Keratinocyte (primary cell): ENCODE measurements around the gene MMP3. TPM values are rescaled to one million over a fixed set of nuclear protein-coding genes. Genes with fewer than 3 reads are reported as not detected.
A peak's percentile ranks its signal among the peaks of the same experiment; 100 is the strongest.

Experiments
- DNase-seq: peaks from one replicate; pipeline ENCODE4 v3.0.0-alpha.2; 2011; ENCODE audit warnings: low read depth, missing footprints, low spot score
- FAIRE-seq: peaks from 2 replicates; lab custom pipeline; 2011; peaks lifted over from hg19 to GRCh38; lab: Jason Lieb, UNC
- H2AFZ ChIP-seq: 2 replicates; pipeline ENCODE4 v1.6.0; 2012; ENCODE audit warnings: low read length, control low read depth, inconsistent platforms; ENCODE audit not compliant: control insufficient read depth
- H3K27ac ChIP-seq: 2 replicates; pipeline ENCODE4 v1.5.1; 2011; ENCODE audit warnings: low read length; ENCODE audit not compliant: control insufficient read depth, insufficient read depth
- H3K27me3 ChIP-seq: 3 replicates; pipeline ENCODE4 v1.6.0; 2011; ENCODE audit warnings: low read length; ENCODE audit not compliant: control insufficient read depth, insufficient read depth; ENCODE audit errors: extremely low read depth
- H3K36me3 ChIP-seq, 2 experiments: 2 replicates in 1 of 2; 3 replicates in 1 of 2; pipeline ENCODE4 v1.5.1; 2011; ENCODE audit warnings: low read length in 2 of 2, mild to moderate bottlenecking in 1 of 2; ENCODE audit not compliant: control insufficient read depth in 2 of 2, insufficient read depth in 2 of 2; ENCODE audit errors: extremely low read depth in 1 of 2
- H3K4me1 ChIP-seq: 3 replicates; pipeline ENCODE4 v1.5.1; 2011; ENCODE audit warnings: low read length; ENCODE audit not compliant: control insufficient read depth, insufficient read depth; ENCODE audit errors: extremely low read depth
- H3K4me2 ChIP-seq: 3 replicates; pipeline ENCODE4 v1.6.0; 2011; ENCODE audit warnings: low read depth, low read length; ENCODE audit not compliant: control insufficient read depth, insufficient read depth; ENCODE audit errors: extremely low read depth
- H3K4me3 ChIP-seq, 3 experiments: fragments of 200-600 bp in 1 of 3; sonication (generic) in 1 of 3; 2 replicates in 2 of 3; 3 replicates in 1 of 3; pipeline ENCODE4 v1.5.1; 2011 to 2016; ENCODE audit warnings: low read length in 3 of 3, mild to moderate bottlenecking in 3 of 3, control low read depth in 2 of 3, inconsistent platforms in 1 of 3, low read depth in 1 of 3, mixed read lengths in 1 of 3, mixed run types in 1 of 3, moderate library complexity in 1 of 3; ENCODE audit not compliant: control insufficient read depth in 2 of 3, insufficient read depth in 2 of 3; ENCODE audit errors: extremely low read depth in 1 of 3
- H3K79me2 ChIP-seq: 2 replicates; pipeline ENCODE4 v1.6.0; 2012; ENCODE audit warnings: low read length; ENCODE audit not compliant: control insufficient read depth, insufficient read depth
- H3K9ac ChIP-seq: 3 replicates; pipeline ENCODE4 v1.6.0; 2011; ENCODE audit warnings: low read length; ENCODE audit not compliant: control insufficient read depth, insufficient read depth; ENCODE audit errors: extremely low read depth
- H3K9me1 ChIP-seq: 3 replicates; pipeline ENCODE4 v1.6.0; 2011; ENCODE audit warnings: low read length; ENCODE audit not compliant: control insufficient read depth, insufficient read depth; ENCODE audit errors: extremely low read depth
- H3K9me3 ChIP-seq: 2 replicates; pipeline ENCODE4 v1.5.1; 2012; ENCODE audit warnings: low read depth, low read length; ENCODE audit not compliant: control insufficient read depth
- H4K20me1 ChIP-seq: 3 replicates; pipeline ENCODE4 v1.6.0; 2011; ENCODE audit warnings: low read length; ENCODE audit not compliant: control insufficient read depth, insufficient read depth; ENCODE audit errors: extremely low read depth
- EZH2 ChIP-seq: IDR thresholded peaks from one replicate; pipeline ENCODE4 v1.6.1; 2012; ENCODE audit warnings: inconsistent platforms, mild to moderate bottlenecking, low read length, moderate library complexity
- dilution Hi-C: fragments of 300-500 bp; cut with MboI; formaldehyde crosslinking; loops from one replicate; pipeline ENCODE4 v1.7.0; 2020; ENCODE audit warnings: low sequenced_read_pairs; ENCODE audit not compliant: extremely low pct_ligation_motif_present
- polyA plus RNA-seq, 5 experiments: library from polyadenylated mRNA; depleted of rRNA in 3 of 5; stranded (reverse) in 3 of 5; stranded (forward) in 1 of 5; unstranded in 1 of 5; fragments of >200 nt; gene quantifications; 1 replicate in 1 of 5; 2 replicates in 3 of 5; 3 replicates in 1 of 5; pipeline versions ENCODE4 v1.2.1 to v1.2.3, GENCODE V29; 2011 to 2012; ENCODE audit warnings: missing spikeins in 2 of 5, low read depth in 1 of 5, low replicate concordance in 1 of 5
- TF ChIP-seq, protein P1 (sequence below), 3 experiments: IDR thresholded peaks in 1 of 3; conservative IDR thresholded peaks in 1 of 3; optimal IDR thresholded peaks in 1 of 3; 2 replicates in 2 of 3; 3 replicates in 1 of 3; pipeline versions ENCODE3 to v1.5.1; 2011; ENCODE audit warnings: low read length in 3 of 3, mild to moderate bottlenecking in 3 of 3, moderate library complexity in 2 of 3, control low read depth in 1 of 3, inconsistent platforms in 1 of 3; ENCODE audit not compliant: insufficient read depth in 2 of 3; ENCODE audit errors: extremely low read depth in 1 of 3

The MMP3 gene
- polyA plus RNA-seq, 1 donor (not counting 4 experiments of a cell fraction or from before 2014, with no cell fraction given) = 8.3 TPM

DNA sequence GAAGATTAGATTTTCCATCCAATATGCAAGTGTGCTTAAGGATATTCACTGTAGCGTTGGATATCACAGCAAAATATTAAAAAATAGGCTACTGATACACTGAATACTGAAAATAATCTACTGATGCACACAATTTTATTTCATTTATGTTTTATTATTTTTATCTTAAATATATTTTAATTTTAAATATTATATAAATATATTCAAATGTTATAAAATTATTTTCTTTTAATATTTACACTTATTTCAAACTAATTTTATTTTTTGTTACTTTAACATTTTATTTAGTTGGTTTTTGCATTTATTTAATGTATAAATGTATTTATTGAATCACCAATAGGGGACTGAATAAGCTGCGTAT, 12.3 kb downstream of the MMP3 start:
- no peak overlapping the region for H2AFZ ChIP-seq

DNA sequence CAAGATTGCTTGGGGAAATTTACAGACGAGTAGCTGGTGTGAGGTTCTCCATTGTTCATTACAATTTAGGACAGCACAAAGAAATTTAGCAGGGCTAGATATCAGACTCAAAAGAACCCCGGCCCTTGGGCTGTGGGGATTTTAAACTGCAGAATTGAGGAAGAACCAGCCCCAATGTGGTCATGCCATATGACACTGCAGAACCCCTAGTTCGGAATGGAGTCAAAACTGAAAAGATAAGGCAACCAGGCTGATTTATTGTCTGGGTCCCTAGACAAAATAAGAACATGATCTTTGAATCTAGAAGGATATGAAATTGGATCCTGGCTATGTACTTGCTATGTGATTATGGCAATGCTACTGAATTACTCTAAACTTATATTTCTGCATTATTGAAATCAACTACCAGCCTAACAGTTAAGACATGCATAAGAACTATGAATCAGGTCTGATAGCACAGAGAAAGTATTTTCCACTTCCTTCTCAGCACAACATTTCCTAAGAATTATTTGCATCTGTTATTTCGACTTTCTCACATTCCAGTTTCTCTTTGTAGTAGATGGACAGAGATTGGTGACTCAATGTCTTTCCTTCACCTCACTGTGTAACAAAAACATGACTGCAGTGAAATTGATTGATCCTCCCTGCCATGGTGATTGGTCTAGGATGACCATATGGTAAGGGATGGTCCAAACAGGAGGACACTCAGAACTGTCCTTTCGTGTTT, 13.2 kb downstream of the MMP3 start:
- Histone ChIP-seq H2AFZ (peak overlapping the region; percentile 30), H3K27ac (peak overlapping the region; percentile 23), H4K20me1 (no peaks in the 10 kb centered on the region), H3K79me2 (no peaks in the 10 kb centered on the region), H3K4me3 (no peak overlapping the region), H3K4me2 (peak overlapping the region; percentile 56), H3K27me3 (no peaks in the 10 kb centered on the region), H3K9ac (no peak overlapping the region), H3K4me1 (peaks cover 18% of the 10 kb centered on the region), H3K36me3 (no peaks in the 10 kb centered on the region), H3K9me1 (no peaks in the 10 kb centered on the region), H3K9me3 (no peaks in the 10 kb centered on the region)
- dilution Hi-C loops = no loop called here
- TF ChIP-seq EZH2 = no peak
- TF ChIP-seq, protein P1, sequence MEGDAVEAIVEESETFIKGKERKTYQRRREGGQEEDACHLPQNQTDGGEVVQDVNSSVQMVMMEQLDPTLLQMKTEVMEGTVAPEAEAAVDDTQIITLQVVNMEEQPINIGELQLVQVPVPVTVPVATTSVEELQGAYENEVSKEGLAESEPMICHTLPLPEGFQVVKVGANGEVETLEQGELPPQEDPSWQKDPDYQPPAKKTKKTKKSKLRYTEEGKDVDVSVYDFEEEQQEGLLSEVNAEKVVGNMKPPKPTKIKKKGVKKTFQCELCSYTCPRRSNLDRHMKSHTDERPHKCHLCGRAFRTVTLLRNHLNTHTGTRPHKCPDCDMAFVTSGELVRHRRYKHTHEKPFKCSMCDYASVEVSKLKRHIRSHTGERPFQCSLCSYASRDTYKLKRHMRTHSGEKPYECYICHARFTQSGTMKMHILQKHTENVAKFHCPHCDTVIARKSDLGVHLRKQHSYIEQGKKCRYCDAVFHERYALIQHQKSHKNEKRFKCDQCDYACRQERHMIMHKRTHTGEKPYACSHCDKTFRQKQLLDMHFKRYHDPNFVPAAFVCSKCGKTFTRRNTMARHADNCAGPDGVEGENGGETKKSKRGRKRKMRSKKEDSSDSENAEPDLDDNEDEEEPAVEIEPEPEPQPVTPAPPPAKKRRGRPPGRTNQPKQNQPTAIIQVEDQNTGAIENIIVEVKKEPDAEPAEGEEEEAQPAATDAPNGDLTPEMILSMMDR (optimal IDR thresholded peaks at IDR 0.05 in 1 of 3, IDR thresholded peaks at IDR 0.05 in 1 of 3, conservative IDR thresholded peaks at IDR 0.05 in 1 of 3; ENCODE audit: extremely low read depth in 1 of 3, insufficient read depth in 2 of 3, low read length in 3 of 3) = no peak
- FAIRE-seq (peak; percentile 87), DNase-seq (no peak)

More for the DNA sequence above, 12.3 kb downstream of the MMP3 start:
- Histone ChIP-seq H3K79me2 (no peaks in the 10 kb centered on the region), H3K9ac (no peak overlapping the region), H3K27me3 (no peaks in the 10 kb centered on the region), H3K4me3 (no peak overlapping the region), H4K20me1 (no peaks in the 10 kb centered on the region), H3K9me1 (no peaks in the 10 kb centered on the region), H3K36me3 (no peaks in the 10 kb centered on the region), H3K4me2 (no peak overlapping the region), H3K9me3 (no peaks in the 10 kb centered on the region), H3K27ac (no peak overlapping the region), H3K4me1 (peaks cover 22% of the 10 kb centered on the region)
- FAIRE-seq (no peak), DNase-seq (no peak)
- TF ChIP-seq, protein P1 (optimal IDR thresholded peaks at IDR 0.05 in 1 of 3, IDR thresholded peaks at IDR 0.05 in 1 of 3, conservative IDR thresholded peaks at IDR 0.05 in 1 of 3; ENCODE audit: extremely low read depth in 1 of 3, insufficient read depth in 2 of 3, low read length in 3 of 3) = no peak
- TF ChIP-seq EZH2 = no peak
- dilution Hi-C loops = no loop called here
